ENCODE results near the gene WNT9A.

The WNT9A gene

DNA sequence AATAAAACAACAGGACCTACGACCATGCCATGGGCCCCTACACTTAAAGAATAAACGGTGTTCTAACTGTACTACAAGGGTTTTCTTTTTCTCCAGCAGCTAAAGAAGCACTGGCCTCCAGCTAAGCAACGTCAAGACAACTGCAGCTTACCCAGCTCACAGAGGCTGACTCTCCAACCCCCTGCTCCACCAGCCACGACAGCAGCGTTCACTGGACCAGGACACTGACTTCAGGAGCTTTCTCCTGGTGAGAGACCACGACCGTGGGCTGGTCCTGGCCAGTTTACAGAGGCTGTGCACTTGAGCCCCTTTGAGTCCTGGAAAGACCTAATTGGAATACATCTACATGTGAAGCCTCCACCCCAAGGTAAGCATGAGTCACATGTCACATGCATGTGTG is 39.4 kb downstream of the WNT9A start:
- TF ChIP-seq, protein P1, sequence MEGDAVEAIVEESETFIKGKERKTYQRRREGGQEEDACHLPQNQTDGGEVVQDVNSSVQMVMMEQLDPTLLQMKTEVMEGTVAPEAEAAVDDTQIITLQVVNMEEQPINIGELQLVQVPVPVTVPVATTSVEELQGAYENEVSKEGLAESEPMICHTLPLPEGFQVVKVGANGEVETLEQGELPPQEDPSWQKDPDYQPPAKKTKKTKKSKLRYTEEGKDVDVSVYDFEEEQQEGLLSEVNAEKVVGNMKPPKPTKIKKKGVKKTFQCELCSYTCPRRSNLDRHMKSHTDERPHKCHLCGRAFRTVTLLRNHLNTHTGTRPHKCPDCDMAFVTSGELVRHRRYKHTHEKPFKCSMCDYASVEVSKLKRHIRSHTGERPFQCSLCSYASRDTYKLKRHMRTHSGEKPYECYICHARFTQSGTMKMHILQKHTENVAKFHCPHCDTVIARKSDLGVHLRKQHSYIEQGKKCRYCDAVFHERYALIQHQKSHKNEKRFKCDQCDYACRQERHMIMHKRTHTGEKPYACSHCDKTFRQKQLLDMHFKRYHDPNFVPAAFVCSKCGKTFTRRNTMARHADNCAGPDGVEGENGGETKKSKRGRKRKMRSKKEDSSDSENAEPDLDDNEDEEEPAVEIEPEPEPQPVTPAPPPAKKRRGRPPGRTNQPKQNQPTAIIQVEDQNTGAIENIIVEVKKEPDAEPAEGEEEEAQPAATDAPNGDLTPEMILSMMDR (IDR thresholded peaks at IDR 0.05; ENCODE audit: low read depth, low read length), result no peak
- DNase-seq (ENCODE audit: low read depth in 2 of 2), result no peak
- H3K4me3 ChIP-seq (replicated peaks in 1 of 2; ENCODE audit: low read depth in 2 of 2, low read length in 2 of 2), result no peak overlapping the region

DNA sequence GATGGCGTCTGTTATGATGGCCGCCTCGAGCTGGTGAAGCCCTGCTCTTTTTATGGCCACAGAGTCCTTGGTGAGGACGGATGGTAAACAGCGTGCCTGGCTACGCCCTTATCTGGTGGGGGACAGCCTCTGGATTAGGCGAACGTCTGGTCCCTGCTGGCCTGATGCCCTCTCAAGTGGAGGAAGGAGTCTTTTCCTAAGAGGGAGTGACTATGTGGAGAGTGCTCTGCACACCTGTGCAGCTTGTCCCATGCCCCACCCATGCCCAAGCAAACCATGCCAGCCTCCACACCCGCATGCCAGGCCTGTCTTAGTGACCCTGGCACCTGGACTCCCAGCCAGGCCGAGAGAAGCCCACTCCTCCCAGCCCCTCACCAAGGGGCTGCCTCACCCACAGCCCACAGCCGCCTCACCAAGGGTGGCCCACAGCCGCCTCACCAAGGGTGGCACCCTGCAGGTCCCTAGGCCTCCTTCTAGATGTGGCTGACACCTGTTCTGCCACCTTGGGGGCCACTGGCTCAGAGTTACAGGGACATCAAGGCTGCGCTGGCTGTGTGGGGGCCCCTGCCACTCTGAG is 40.2 kb downstream of the WNT9A start:
- H3K4me3 ChIP-seq (replicated peaks in 1 of 2; ENCODE audit: low read depth in 2 of 2, low read length in 2 of 2), result no peak overlapping the region
- DNase-seq (ENCODE audit: low read depth in 2 of 2), result no peak
- TF ChIP-seq, protein P1 (IDR thresholded peaks at IDR 0.05; ENCODE audit: low read depth, low read length), result no peak

DNA sequence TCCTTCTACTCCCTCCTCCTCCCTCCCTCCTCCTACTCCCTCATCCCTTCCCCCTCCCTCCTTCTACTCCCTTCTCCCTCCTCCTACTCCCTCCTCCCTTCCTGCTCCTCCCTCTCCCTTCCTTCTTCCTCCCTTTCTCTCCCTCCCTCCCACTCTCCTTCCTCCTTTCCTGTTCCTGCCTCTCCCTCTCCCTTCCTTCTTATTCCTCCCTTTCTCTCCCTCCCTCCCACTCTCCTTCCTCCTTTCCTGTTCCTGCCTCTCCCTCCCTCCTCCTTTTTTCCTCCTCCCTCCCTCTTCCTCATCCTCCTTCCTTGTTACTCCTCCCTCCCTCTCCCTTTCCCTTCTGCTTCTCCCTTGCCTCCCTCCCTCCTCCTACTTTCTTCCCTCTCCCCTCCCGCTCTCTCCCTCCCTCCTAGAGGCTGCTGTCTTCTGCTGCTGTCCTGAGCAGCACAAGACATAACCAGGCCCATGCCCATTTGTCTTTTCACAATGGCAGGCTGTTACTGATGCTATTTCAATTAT is 41.1 kb downstream of the WNT9A start:
- TF ChIP-seq, protein P1 (IDR thresholded peaks at IDR 0.05; ENCODE audit: low read depth, low read length), result no peak
- DNase-seq (ENCODE audit: low read depth in 2 of 2), result no peak
- H3K4me3 ChIP-seq (replicated peaks in 1 of 2; ENCODE audit: low read depth in 2 of 2, low read length in 2 of 2), result no peak overlapping the region

DNA sequence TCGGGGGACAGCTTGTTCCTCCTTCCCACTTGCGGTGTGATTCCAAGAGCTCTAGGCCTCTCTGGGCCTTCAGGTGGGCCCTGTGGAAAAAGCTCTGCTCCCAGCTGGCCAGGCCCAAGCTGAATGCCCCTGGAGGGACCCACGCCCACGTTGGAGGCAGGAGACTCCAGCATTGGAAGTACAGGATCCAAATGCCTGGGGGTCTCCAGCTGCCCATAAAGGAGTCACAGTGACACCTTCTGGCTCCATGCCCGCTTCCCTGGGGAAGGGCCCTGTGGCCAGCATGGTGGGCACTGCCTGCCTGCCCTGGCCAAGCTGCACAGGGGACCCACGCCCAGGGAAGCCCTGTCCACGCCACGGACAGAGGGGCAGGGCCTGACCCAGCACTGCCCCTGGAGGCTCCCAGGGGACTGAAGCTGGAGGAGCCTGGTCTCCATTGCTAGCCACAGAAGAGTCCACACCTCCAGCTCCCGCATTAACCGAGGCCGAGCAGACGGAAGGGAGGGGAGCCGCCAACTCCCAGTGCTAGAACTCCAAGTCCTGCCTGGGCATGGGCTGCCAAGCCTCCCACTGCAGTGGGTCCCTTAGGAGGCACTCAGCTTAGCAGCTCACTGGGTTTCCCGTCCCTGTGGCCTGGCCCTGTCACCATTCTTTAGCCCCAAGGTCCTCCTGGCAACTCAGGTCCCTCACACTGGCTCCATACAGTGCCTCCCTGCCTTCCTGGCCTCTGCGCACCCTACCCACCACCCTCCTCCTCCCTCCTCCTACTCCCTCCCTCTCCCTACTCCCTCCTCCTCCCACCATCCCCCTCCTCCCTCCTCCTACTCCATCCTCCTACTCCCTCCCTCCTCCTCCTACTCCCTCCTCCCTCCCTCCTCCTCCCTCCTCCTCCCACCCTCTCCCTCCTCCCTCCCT is 41.9 kb downstream of the WNT9A start:
- no peak overlapping the region for H3K4me3 ChIP-seq (replicated peaks in 1 of 2; ENCODE audit: low read depth in 2 of 2, low read length in 2 of 2)
- DNase-seq (ENCODE audit: low read depth in 2 of 2), result no peak
- TF ChIP-seq, protein P1 (IDR thresholded peaks at IDR 0.05; ENCODE audit: low read depth, low read length), result no peak

DNA sequence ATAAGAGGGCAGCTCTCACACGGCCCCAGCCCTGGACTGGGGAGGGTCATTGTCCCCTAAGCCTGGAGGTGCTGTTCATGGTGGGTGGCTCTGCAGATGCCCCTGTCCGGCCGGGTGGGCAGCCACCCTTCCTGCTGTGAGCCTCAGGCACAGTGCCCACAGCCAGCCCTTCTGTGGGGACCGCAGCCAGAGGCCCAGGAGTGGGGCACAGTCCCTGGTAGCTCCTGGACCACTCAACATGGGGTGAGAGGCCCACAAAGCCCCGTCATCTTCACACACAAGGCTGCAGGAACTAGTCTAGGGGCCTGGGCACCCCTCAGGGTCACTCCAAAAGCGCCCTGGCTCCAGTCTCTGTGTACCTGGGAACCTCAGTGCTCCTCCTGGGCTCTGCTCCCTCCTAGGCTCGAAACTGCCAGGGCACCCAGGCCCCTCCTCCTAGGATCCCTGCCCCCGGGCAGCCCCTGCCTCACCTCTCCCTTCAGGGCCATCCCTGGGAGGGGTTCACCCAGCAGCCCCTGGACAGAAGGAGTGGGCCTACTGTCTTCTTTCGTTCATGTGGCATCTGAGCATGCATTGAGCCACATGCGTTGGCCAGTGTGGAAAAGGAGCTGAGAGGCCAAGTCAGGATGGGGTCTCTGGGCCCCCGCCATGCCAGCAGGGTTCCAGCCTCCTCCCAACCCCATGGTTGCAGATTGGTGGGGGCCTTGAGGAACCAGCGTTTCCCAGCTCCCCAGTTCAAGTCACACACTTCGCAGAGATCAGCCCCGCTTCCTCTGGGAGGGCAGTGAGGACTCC is 43.0 kb downstream of the WNT9A start:
- DNase-seq (ENCODE audit: low read depth in 2 of 2), result no peak
- TF ChIP-seq, protein P1 (IDR thresholded peaks at IDR 0.05; ENCODE audit: low read depth, low read length), result no peak
- no peak overlapping the region for H3K4me3 ChIP-seq (replicated peaks in 1 of 2; ENCODE audit: low read depth in 2 of 2, low read length in 2 of 2)

DNA sequence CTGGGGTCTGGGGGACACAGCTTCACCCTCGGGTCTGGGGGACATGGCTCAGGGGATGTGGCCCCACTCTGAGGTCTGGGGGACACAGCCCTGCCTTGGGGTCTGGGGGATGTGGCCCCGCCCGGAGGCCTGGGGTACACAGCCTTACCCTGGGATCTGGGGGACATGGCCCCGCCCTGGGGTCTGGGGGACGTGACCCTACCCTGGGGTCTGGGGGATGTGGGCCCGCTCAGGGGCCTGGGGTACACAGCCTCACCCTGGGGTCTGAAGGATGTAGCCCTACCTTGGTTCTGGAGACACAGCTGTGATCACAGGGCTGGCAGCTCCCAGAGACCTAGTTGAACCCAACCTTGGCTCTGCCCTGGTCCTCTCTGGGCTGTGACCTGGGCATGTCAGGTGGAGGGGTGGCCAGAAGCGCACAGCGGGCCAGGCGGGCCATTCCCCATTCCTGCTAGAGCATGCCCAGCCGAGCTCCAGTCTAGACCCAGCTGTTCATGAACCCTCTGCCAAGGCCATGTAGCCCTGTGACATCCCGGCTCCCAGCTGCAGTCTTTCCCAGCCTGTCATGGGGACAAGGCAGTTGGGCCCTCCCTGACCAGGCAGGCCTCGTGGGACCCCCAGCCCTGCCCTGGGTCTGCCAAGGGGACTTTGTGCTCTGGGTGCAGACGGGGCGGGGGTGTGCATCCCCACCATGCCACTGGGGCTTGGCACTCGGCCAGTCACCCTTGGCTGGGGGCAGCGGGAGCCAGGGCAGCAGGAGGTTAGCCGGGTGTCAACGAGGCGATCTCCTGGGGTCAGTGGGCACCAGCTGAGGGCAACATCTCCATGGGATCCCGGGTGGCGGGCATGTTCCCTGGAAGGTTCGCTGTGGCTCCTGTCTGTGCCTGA is 43.9 kb downstream of the WNT9A start:
- no peak overlapping the region for H3K4me3 ChIP-seq (replicated peaks in 1 of 2; ENCODE audit: low read depth in 2 of 2, low read length in 2 of 2)
- TF ChIP-seq, protein P1 (IDR thresholded peaks at IDR 0.05; ENCODE audit: low read depth, low read length), result no peak
- DNase-seq (ENCODE audit: low read depth in 2 of 2), result no peak

All from cardiac fibroblast (primary cell).